RWPE1 (cell line): ENCODE results near the gene TCF7L1.

Experiments
- CTCF ChIA-PET: fragments of 350-600 bp; sonication (Branson Sonifier 250); formaldehyde crosslinking; extraction: SDS; loops from one replicate; lab custom pipeline; 2021; lab: Yijun Ruan, JAX
- POLR2A ChIA-PET: fragments of 400-600 bp; formaldehyde crosslinking; extraction: SDS; loops from one replicate; lab custom pipeline; 2020; ENCODE audit warnings: antibody characterized with exemption; ENCODE audit not compliant: low non-redundant PET; lab: Yijun Ruan, JAX
- DNase-seq: peaks from one replicate; pipeline ENCODE4 v3.0.0; 2012; ENCODE audit warnings: low spot score
- H3K27ac ChIP-seq: fragments of 450-650 bp; 2 replicates; pipeline ENCODE4 v1.5.1; 2017
- CTCF ChIP-seq: fragments of 450-650 bp; conservative IDR thresholded peaks from 2 replicates; pipeline ENCODE4 v1.5.1; 2017; ENCODE audit warnings: low read depth, mild to moderate bottlenecking

The TCF7L1 gene

GRCh38 chr2:85132834-85133637, at the start of gene TCF7L1:
Gene TCF7L1, plus strand, starts transcription at chr2:85133392. Its CDS starts 293 bp downstream, at chr2:85133685.
- H3K27ac ChIP-seq = peak within 1 kb of the TSS; percentile 83
- CTCF ChIA-PET = interaction anchor here (0.6 to 2.2 kb wide), 8 partner anchors 14 to 167 kb away, joined by 3 to 14 read pairs (median 4); no protein-coding TSS in a partner anchor
- POLR2A ChIA-PET = no interaction called here
- peak; percentile 90 for DNase-seq
- TF ChIP-seq CTCF = peak; percentile 86

GRCh38 chr2:85085563-85085962, 47.6 kb upstream of the TCF7L1 start:
- ChIA-PET POLR2A (no interaction called here), CTCF (no interaction called here)
- DNase-seq = no peak
- TF ChIP-seq CTCF = no peak
- no peak overlapping the region for H3K27ac ChIP-seq

- ChIA-PET CTCF (no interaction called here), POLR2A (no interaction called here)
- DNase-seq = no peak
- no peak overlapping the region for H3K27ac ChIP-seq
- TF ChIP-seq CTCF = no peak
Measured at GRCh38 chr2:85087541-85087940, 45.7 kb upstream of the TCF7L1 start.

GRCh38 chr2:85088921-85089320, 44.3 kb upstream of the TCF7L1 start:
- DNase-seq = no peak
- TF ChIP-seq CTCF = no peak
- POLR2A ChIA-PET = no interaction called here
- no peak overlapping the region for H3K27ac ChIP-seq
- CTCF ChIA-PET = no interaction called here

GRCh38 chr2:85089585-85089984, 43.6 kb upstream of the TCF7L1 start:
- CTCF ChIA-PET = no interaction called here
- DNase-seq = no peak
- no peak for TF ChIP-seq CTCF
- H3K27ac ChIP-seq = no peak overlapping the region
- POLR2A ChIA-PET = no interaction called here

- no peak overlapping the region for H3K27ac ChIP-seq
- TF ChIP-seq CTCF = no peak
- ChIA-PET CTCF (no interaction called here), POLR2A (no interaction called here)
- no peak for DNase-seq
Measured at GRCh38 chr2:85091838-85092237, 41.4 kb upstream of the TCF7L1 start.
